ENCODE data around the gene GDI1.

GDI1 gene

GRCh38 chrX:154440623-154441357 lies 3.8 kb downstream of the GDI1 start:
- Histone ChIP-seq H3K4me3 (replicated peaks; ENCODE audit: low read depth, low read length) (no peak overlapping the region), H3K27me3 (replicated peaks; ENCODE audit: control insufficient read depth, insufficient read depth, low read length) (no peaks in the 10 kb centered on the region), H3K36me3 (ENCODE audit: control insufficient read depth, insufficient read depth, low read length) (no peaks in the 10 kb centered on the region; the same call in none of the 2 replicates)
- no peak for TF ChIP-seq CTCF (IDR thresholded peaks at IDR 0.05; ENCODE audit: insufficient read depth, low read length, poor library complexity, severe bottlenecking)
- DNase-seq (ENCODE audit: extremely low read depth, insufficient read length): no peak

DNA sequence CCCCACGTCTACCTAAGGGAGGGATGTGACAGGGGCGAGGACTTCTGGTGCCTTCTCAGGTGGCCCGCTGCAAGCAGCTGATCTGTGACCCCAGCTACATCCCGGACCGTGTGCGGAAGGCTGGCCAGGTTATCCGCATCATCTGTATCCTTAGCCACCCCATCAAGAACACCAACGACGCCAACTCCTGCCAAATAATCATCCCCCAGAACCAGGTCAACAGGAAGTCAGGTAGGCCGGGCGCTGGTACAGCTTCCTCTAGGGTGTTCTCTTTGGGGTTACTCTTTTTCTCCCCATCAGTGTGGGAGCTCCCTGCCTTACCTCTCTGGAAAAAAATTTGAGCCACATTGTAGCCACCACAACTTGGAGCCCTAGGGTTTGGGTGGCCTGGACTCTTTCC lies 4.6 kb downstream of the GDI1 start:
- Histone ChIP-seq H3K27me3 (replicated peaks; ENCODE audit: control insufficient read depth, insufficient read depth, low read length) (no peaks in the 10 kb centered on the region), H3K36me3 (ENCODE audit: control insufficient read depth, insufficient read depth, low read length) (no peaks in the 10 kb centered on the region; the same call in none of the 2 replicates), H3K4me3 (replicated peaks; ENCODE audit: low read depth, low read length) (no peak overlapping the region)
- DNase-seq (ENCODE audit: extremely low read depth, insufficient read length): no peak
- no peak for TF ChIP-seq CTCF (IDR thresholded peaks at IDR 0.05; ENCODE audit: insufficient read depth, low read length, poor library complexity, severe bottlenecking)

GRCh38 chrX:154441984-154442707 lies 5.2 kb downstream of the GDI1 start:
- H3K27me3 ChIP-seq (replicated peaks; ENCODE audit: control insufficient read depth, insufficient read depth, low read length): no peaks in the 10 kb centered on the region
- H3K36me3 ChIP-seq (ENCODE audit: control insufficient read depth, insufficient read depth, low read length): no peaks in the 10 kb centered on the region; the same call in none of the 2 replicates
- no peak for TF ChIP-seq CTCF (IDR thresholded peaks at IDR 0.05; ENCODE audit: insufficient read depth, low read length, poor library complexity, severe bottlenecking)
- no peak for DNase-seq (ENCODE audit: extremely low read depth, insufficient read length)
- H3K4me3 ChIP-seq (replicated peaks; ENCODE audit: low read depth, low read length): no peak overlapping the region

DNA sequence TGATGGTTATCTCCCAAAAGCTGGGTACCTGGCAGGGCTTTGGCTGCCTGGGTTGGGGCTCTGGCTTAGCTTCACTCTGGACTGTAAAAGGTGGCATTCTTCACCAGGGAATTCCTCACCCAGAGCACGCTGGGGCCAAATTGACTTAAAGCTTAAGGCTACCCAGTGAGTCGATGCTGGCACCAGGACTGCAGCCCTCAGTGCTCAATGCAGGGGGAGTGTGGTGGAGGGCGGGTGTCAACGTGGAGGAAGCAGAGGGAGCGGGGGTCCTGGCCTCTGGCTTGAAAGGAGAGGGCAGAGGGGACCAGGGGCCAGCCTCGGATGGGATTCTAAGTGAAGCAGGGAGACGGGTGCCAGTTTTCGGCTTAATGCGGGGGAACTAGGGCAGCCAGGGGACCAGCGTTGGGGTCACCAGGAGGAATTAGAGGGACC lies 6.5 kb downstream of the GDI1 start:
- no peaks in the 10 kb centered on the region for H3K27me3 ChIP-seq (replicated peaks; ENCODE audit: control insufficient read depth, insufficient read depth, low read length)
- no peak for TF ChIP-seq CTCF (IDR thresholded peaks at IDR 0.05; ENCODE audit: insufficient read depth, low read length, poor library complexity, severe bottlenecking)
- no peak for DNase-seq (ENCODE audit: extremely low read depth, insufficient read length)
- H3K4me3 ChIP-seq (replicated peaks; ENCODE audit: low read depth, low read length): peak overlapping the region; percentile 50
- H3K36me3 ChIP-seq (ENCODE audit: control insufficient read depth, insufficient read depth, low read length): peaks cover 1% of the 10 kb centered on the region

DNA sequence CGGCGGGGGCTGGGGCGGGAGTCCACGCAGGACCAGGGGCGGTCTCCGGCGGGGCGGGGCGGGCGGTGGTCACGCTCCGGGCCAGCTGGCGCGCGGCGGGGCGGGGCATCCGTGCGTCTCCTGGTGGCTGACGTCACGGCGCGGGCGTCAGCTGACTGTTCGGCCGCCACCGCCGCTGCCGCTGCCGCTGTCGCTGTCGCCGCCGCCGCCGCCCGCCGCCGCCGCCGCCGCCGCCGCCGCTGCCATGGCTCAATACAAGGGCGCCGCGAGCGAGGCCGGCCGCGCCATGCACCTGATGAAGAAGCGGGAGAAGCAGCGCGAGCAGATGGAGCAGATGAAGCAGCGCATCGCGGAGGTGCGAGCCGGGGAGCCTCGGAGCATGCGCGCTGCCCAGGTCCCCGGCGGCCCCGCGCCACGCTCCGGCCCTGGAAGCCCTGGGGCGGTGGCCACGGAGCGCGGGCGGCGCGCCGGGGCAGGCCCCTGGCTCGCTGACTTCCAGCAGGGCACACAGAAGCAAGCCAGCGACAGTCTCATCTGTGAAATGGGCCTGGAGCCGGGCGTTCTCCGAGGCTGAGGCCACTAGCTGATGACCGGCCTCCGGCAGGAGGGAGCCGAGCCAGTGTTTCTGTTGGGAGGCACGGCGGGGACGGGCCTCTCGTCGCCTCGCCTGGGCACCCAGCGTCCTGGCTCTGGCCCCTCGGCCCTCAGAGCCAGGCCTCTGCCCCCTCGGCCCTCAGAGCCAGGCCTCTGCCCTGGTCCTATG lies 7.2 kb downstream of the GDI1 start, which contains the start of gene FAM50A:
Gene FAM50A, plus strand, starts transcription at position 150 of the 763 bp plus-strand sequence. Its CDS starts 95 bp downstream, at position 245.
- DNase-seq (ENCODE audit: extremely low read depth, insufficient read length): peak; percentile 71
- peak within 1 kb of the TSS; percentile 75 for H3K4me3 ChIP-seq (replicated peaks; ENCODE audit: low read depth, low read length)
- H3K36me3 ChIP-seq (ENCODE audit: control insufficient read depth, insufficient read depth, low read length): peaks cover 8% of the 10 kb centered on the region
- no peaks in the 10 kb centered on the region for H3K27me3 ChIP-seq (replicated peaks; ENCODE audit: control insufficient read depth, insufficient read depth, low read length)
- TF ChIP-seq CTCF (IDR thresholded peaks at IDR 0.05; ENCODE audit: insufficient read depth, low read length, poor library complexity, severe bottlenecking): no peak
